Natural killer cell treated with Interleukin-12 subunit alpha and Interleukin-12 subunit beta and Interleukin-15 and Interleukin-18, amount 100 ng/mL, for 72 hours (primary cell): ENCODE measurements around the gene PRR33. TPM values are rescaled to one million over a fixed set of nuclear protein-coding genes. Genes with fewer than 3 reads are reported as not detected.
"Not testable (repeated sequence)": the region's sequence is repeated elsewhere in the genome, so short reads cannot be mapped to it uniquely, and the experiment has no call there.

Source experiments
- ATAC-seq, 2 donors: fragments of 150-1000 bp; cut with Tn5 transposase in 1 of 2; sonication (Bioruptor Pico), chemical (Tn5 transposase) in 1 of 2; 2 replicates each; pipeline ENCODE4 v1.10.0; 2021
- DNase-seq: peaks from one replicate; pipeline ENCODE4 v3.0.0; 2022; ENCODE audit warnings: low spot score
- H3K27ac Mint-ChIP-seq, 2 donors: 1 replicate in 1 of 2; 2 replicates in 1 of 2; pipeline ENCODE4 v1.8.0; 2022; ENCODE audit warnings: mixed read lengths in 2 of 2, mild to moderate bottlenecking in 1 of 2, moderate library complexity in 1 of 2
- H3K27me3 Mint-ChIP-seq, 2 donors: 1 replicate in 1 of 2; 2 replicates in 1 of 2; pipeline ENCODE4 v1.8.0; 2022; ENCODE audit warnings: mixed read lengths in 2 of 2
- H3K36me3 Mint-ChIP-seq: one replicate; pipeline ENCODE4 v1.8.0; 2022; ENCODE audit warnings: mixed read lengths
- H3K4me1 Mint-ChIP-seq, 2 donors: 1 replicate in 1 of 2; 2 replicates in 1 of 2; pipeline ENCODE4 v1.8.0; 2022; ENCODE audit warnings: low read depth in 2 of 2, mixed read lengths in 2 of 2, mild to moderate bottlenecking in 1 of 2
- H3K4me3 Mint-ChIP-seq: one replicate; pipeline ENCODE4 v1.8.0; 2022; ENCODE audit warnings: mixed read lengths
- H3K9me3 Mint-ChIP-seq: 2 replicates; pipeline ENCODE4 v1.8.0; 2022; ENCODE audit warnings: mixed read lengths
- total RNA-seq, 2 donors: library from RNA; stranded (reverse); gene quantifications; one replicate each; pipeline ENCODE4 v1.2.3, GENCODE V29; 2022

The PRR33 gene
- total RNA-seq, 2 donors from 2014 or later = not detected

DNA sequence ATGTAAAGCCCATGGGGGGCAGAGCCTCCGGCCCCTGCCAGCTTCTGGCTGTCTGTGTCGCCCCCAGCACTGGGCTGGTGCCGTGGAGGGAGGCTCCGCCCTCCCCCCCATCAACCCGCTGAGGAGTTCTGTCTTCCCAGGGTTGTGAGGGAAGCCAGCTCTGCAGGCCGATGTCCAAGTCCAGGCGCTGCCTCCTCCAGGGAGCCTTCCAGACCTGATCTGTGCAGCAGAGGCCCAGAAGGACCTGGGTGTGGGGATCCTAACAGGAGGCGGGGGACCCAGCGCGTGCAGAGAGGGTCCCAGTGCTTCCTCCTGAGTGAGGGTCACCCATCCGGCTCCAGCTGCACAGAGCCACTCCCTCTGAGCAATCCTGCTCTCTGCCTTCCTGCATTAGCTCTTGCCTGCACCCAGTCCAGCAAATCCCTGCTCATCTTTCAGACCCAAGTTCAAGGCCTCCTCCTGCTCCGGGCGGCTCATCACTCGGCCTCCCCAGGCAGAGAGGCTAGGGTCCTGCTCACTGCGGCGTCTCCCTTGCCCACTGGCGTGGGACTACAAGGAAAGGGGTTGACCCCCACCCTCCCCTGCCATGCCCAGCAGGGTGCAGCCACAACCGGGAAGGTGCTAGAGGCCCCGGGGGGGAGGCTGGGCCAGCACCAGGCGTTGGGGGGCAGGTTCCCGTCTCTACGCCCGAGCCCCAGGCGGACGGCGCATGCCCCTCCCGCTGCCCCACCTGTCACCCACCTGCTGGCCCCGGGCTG lies 16.4 kb downstream of the PRR33 start:
- no peak for ATAC-seq
- DNase-seq = peak; percentile 38
- H3K36me3 Mint-ChIP-seq = no peaks in the 10 kb centered on the region

DNA sequence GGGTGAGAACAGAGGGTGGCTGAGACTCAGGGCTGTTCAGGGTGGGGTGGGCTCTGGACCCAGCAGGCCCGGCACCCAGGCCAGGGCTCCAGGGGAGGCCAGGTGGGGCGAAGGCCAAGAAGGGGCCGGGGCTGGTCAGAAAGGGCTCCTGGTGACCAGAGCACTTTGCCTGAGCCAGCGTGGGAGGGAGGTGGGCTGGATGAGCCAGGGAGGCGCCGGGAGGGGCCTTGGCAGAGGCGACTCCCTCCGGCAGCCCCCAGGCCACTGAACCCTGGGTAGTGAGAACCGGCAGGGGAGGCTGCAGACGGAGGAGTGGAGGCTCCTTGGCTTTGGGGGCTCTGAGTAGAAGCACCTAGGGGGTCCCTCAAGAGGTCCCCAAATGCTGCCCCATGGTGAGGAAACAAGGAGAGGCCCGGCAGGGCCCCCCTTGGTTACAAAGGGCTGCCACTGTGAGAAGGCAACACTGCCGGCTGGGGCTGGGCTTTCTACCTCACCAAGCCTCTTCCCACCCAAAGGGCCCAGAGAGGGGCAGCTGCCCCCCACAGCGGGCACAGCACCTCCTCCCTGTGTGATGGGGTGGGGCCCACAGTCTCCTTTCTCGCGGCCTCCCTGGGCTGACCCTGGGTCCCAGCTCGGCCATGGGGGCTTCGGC lies 17.1 kb downstream of the PRR33 start:
- H3K36me3 Mint-ChIP-seq, ATAC-seq, H3K4me3 Mint-ChIP-seq, H3K27ac Mint-ChIP-seq, H3K27me3 Mint-ChIP-seq, DNase-seq, H3K9me3 Mint-ChIP-seq: not testable (repeated sequence)
- peaks cover 17 to 39% of the 10 kb centered on the region in 2 donors for H3K4me1 Mint-ChIP-seq

More for the DNA sequence above, 16.4 kb downstream of the PRR33 start:
- peak overlapping the region in 1 of 2 donors; percentile 54 for H3K27ac Mint-ChIP-seq
- no peaks in the 10 kb centered on the region for H3K27me3 Mint-ChIP-seq
- H3K4me1 Mint-ChIP-seq = peaks cover 10 to 35% of the 10 kb centered on the region in 2 donors
- H3K9me3 Mint-ChIP-seq = no peaks in the 10 kb centered on the region
- no peak overlapping the region for H3K4me3 Mint-ChIP-seq

DNA sequence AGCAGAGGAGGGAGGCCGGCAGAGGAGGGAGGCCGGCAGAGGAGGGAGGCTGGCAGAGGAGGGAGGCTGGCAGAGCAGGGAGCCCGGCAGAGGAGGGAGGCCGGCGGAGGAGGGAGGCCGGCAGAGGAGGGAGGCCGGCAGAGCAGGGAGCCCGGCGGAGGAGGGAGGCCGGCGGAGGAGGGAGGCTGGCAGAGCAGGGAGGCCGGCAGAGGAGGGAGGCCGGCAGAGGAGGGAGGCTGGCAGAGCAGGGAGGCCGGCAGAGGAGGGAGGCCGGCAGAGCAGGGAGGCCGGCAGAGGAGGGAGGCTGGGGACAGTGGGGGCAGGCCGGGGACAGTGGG lies 17.9 kb downstream of the PRR33 start:
- H3K27me3 Mint-ChIP-seq, DNase-seq, H3K4me3 Mint-ChIP-seq, H3K9me3 Mint-ChIP-seq, ATAC-seq, H3K36me3 Mint-ChIP-seq: not testable (repeated sequence)
- Mint-ChIP-seq H3K27ac (peak overlapping the region in 1 of 2 donors; percentile 60), H3K4me1 (peaks cover 25 to 47% of the 10 kb centered on the region in 2 donors)

DNA sequence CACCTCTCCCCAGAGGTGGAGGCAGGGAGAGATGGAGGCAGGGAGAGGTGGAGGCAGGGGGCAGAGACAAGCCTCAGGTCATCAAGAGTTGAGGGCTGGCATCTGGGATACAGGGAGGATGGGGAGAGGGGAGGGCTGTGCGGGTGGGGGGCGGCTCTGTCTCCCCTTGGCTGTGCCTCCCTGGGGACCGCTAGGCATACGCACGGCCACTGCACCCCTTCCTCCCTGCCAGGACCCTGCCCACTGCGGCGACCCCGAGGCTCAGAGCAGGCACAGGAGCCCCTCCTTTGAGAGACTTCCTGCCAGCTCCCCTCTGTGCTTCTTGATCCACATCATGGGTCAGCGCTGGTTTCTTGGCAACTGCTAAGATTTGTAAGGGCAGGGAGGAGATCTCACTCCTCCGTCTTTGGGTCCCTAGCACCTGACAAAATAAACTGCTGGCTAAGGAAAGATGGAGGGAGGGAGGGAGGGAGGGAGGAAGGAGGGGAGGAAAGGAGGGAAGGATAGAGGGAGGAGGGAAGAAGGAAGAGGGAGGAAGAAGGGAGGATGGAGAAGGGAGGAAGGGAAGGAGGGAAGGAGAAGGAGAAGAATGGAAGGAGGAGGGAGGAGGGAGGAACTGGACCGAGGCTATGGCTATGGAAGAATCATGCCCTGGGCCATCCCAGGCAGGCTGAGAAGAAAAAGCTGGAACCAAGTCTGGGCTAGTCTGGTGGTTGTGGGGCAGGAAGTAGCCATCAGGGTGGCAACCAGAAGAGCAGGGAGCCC lies 18.5 kb downstream of the PRR33 start:
- H3K4me1 Mint-ChIP-seq = peaks cover 27 to 49% of the 10 kb centered on the region in 2 donors
- DNase-seq (no peak), ATAC-seq (no peak)
- H3K4me3 Mint-ChIP-seq = no peak overlapping the region
- peak overlapping the region in 1 of 2 donors; percentile 60 for H3K27ac Mint-ChIP-seq
- H3K9me3 Mint-ChIP-seq = no peaks in the 10 kb centered on the region
- H3K27me3 Mint-ChIP-seq = no peaks in the 10 kb centered on the region
- no peaks in the 10 kb centered on the region for H3K36me3 Mint-ChIP-seq

DNA sequence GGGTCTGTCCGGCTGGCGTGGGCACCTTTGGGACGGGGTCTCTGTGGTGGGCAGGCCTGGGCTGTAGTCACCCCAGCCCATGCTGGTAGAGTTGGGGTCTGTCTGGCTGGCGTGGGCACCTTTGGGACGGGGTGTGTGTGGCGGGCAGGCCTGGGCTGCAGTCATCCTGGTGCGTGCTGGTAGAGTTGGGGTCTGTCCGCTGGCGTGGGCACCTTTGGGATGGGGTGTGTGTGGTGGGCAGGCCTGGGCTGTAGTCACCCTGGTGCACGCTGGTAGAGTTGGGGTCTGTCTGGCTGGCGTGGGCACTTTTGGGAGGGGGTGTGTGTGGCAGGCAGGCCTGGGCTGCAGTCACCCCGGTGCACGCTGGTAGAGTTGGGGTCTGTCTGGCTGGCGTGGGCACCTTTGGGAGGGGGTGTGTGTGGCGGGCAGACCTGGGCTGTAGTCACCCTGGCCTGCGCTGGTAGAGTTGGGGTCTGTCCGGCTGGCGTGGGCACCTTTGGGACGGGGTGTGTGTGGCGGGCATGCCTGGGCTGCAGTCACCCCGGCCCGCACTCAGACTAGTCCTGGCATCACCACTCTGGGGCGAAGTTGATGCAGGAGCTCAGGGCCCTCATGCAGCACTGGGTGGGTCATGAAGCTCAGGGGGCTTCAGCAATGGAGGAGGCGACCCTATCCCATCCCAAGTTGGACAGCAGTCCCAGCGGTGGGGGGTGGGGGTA lies 19.3 kb downstream of the PRR33 start:
- no peak for ATAC-seq
- no peaks in the 10 kb centered on the region for H3K36me3 Mint-ChIP-seq

DNA sequence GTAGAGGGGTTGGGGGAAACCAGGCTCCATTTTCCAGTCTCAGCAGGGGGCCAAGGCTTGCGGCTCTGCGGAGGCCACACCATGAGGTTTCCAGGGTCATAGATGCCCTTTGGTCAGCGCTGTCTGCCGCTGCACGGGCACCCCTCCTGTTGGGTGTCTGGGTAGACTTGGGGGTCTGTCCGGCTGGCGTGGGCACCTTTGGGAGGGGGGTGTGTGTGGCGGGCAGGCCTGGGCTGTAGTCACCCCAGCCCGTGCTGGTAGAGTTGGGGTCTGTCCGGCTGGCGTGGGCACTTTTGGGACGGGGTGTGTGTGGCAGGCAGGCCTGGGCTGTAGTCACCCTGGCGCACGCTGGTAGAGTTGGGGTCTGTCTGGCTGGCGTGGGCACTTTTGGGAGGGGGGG lies 20.2 kb downstream of the PRR33 start:
- peak overlapping the region in 1 of 2 donors; percentile 62 for H3K27ac Mint-ChIP-seq
- DNase-seq (no peak), ATAC-seq (no peak)
- no peaks in the 10 kb centered on the region for H3K9me3 Mint-ChIP-seq
- no peak overlapping the region for H3K4me3 Mint-ChIP-seq
- H3K4me1 Mint-ChIP-seq = peaks cover 31 to 49% of the 10 kb centered on the region in 2 donors
- no peaks in the 10 kb centered on the region for H3K36me3 Mint-ChIP-seq
- no peaks in the 10 kb centered on the region for H3K27me3 Mint-ChIP-seq

More for the DNA sequence above, 19.3 kb downstream of the PRR33 start:
- H3K4me1 Mint-ChIP-seq = peaks cover 31 to 50% of the 10 kb centered on the region in 2 donors
- no peak for DNase-seq
- H3K27me3 Mint-ChIP-seq = no peaks in the 10 kb centered on the region
- no peaks in the 10 kb centered on the region for H3K9me3 Mint-ChIP-seq
- peak overlapping the region in 1 of 2 donors; percentile 60 for H3K27ac Mint-ChIP-seq
- H3K4me3 Mint-ChIP-seq = no peak overlapping the region

DNA sequence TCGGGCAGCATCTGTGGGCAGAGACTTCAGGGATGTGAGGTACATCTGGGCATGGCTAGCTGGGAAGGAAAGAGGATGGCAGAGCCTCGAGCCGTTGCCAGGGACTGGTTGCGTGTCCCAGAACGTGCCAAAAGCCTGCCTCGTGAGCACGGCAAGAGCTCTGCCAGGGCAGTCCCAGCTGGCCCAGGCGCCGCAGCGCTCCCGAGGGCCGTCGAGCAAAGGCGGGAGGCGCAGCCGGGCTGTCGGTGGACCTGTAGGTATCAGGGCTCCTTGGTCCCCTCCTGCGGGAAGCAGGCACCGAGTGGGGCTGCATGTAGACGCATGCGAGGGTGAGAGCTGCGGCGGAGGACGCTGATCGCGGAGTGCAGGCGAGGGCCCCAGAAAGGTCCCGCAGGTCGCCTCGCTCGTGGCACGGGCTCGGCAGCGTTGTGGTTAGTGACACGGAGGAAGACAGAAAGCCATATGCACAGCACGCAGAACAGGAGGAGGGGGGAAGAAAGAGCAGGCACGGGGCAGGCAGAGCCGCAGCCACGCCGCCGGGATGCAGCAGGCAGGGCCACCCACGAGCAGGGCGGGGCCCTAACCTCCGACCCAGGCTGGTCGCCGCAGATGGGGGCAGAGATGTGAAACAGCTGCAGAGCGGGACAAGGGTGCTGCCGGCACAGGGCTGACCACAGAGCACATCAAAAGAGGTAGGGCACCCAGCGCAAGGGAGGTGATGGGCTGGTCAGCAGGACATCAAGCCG lies 20.8 kb downstream of the PRR33 start:
- Mint-ChIP-seq H3K27ac (peak overlapping the region; percentile 62 to 76), H3K4me3 (peak overlapping the region; percentile 69), H3K36me3 (no peaks in the 10 kb centered on the region), H3K9me3 (no peaks in the 10 kb centered on the region), H3K27me3 (no peaks in the 10 kb centered on the region), H3K4me1 (peaks cover 31 to 47% of the 10 kb centered on the region in 2 donors)
- peak; percentile 78 to 83 for ATAC-seq
- DNase-seq = no peak

DNA sequence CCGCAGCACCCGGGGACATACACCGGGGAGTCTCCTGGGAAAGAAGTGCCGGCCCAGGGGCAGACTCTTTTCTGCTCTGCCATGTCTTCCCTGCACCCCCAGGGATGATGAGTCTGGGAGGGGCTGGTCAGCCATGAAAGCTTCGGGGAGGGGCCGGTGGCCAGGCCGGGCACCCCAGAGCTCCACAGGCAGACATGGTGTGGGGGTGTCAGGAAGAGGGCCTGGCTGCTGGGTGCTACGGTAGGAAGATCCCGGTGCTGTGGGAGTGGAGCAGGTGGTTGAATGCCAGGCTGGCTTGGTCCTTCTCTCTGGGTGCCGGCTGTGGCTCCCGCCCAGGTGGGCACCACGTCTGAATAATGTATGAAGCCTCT lies 21.4 kb downstream of the PRR33 start:
- H3K27me3 Mint-ChIP-seq = no peaks in the 10 kb centered on the region
- H3K4me3 Mint-ChIP-seq = peak overlapping the region; percentile 69
- no peaks in the 10 kb centered on the region for H3K36me3 Mint-ChIP-seq
- H3K9me3 Mint-ChIP-seq = no peaks in the 10 kb centered on the region
- DNase-seq = no peak
- no peak for ATAC-seq
- H3K4me1 Mint-ChIP-seq = peaks cover 35 to 49% of the 10 kb centered on the region in 2 donors
- H3K27ac Mint-ChIP-seq = peak overlapping the region; percentile 62 to 76

DNA sequence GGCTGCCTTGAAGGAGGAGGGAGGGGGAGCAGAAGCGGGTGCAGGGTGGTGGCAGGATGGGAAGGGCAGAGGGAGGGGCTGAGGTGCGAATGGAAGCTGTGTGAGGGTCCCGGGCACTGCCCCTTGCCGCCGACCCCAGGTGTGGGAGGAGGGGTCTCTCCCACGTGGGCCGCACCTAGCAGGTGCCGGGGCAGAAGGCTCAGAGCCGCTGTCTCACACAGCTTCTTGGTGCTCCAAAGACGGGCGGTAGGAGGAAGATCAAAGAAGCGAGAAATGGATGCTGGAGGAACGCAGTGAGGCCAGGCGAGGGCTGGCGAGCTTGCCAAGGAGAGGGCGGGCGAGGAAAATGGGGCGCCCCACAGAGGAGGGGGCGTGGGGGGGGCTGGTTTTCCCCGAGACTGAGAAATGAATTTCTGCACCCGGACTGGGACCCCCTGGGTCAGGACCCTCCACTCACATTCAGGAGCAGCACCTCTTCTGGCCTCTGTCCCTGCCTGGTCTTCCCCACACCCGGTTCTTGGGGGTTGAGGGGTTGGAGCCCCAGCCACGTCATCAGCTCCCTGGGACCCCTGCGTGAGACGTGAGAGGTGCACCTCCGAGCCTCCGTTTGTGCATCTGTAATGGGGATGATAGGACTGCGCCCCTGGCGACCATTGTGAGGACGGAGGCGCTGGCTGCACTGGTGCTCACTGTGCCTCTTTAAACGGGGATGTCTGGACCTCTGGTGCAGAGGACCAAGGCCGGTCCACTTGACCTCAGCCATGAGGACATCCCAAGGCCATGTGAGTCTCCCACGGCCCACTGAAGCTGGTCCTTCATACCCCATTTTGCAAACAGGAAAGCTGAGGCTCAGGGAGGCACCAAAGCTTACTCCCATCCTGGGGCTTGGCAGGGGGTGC lies 22.0 kb downstream of the PRR33 start:
- Mint-ChIP-seq H3K4me3 (peak overlapping the region; percentile 19), H3K4me1 (peaks cover 35 to 47% of the 10 kb centered on the region in 2 donors), H3K27ac (peak overlapping the region; percentile 38 to 76), H3K36me3 (no peaks in the 10 kb centered on the region), H3K27me3 (no peaks in the 10 kb centered on the region), H3K9me3 (no peaks in the 10 kb centered on the region)
- ATAC-seq (no peak), DNase-seq (no peak)

DNA sequence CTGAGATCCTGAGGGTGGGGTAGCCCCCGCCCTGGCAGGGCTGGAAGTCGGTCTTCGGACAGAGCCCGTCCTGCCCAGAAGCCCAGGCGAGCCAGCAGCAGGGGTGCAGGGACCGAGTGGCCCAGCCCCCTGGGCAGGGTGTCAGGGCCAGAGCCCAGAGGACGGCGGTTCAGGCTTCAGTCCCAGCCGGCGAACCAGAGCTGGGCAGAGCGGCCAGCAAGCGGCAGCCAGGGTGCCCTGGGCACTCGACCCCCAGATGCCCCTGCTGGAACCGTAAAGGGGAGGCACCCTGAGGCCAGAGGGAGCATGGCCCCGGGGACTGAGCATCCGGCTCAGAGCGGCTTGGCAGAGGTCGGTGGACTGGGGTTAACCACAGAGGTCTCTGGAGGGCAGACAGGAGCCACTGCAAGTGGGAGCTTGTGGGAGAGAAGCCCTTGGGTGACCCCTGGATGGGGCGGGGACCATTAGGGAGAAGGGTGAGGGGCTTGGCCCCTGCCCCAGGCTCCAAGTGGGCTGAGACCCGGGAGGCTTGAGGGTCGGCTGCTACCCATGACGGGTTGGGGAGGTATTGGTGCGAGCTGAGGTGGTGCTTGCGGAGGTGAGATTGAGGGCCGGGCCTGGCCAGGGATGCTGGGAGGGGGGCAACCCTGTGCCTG lies 22.9 kb downstream of the PRR33 start:
- DNase-seq (no peak), ATAC-seq (no peak)
- Mint-ChIP-seq H3K27me3 (no peaks in the 10 kb centered on the region), H3K4me1 (peaks cover 35 to 50% of the 10 kb centered on the region in 2 donors), H3K27ac (peak overlapping the region in 1 of 2 donors; percentile 38), H3K9me3 (no peaks in the 10 kb centered on the region), H3K4me3 (peak overlapping the region; percentile 19), H3K36me3 (no peaks in the 10 kb centered on the region)

DNA sequence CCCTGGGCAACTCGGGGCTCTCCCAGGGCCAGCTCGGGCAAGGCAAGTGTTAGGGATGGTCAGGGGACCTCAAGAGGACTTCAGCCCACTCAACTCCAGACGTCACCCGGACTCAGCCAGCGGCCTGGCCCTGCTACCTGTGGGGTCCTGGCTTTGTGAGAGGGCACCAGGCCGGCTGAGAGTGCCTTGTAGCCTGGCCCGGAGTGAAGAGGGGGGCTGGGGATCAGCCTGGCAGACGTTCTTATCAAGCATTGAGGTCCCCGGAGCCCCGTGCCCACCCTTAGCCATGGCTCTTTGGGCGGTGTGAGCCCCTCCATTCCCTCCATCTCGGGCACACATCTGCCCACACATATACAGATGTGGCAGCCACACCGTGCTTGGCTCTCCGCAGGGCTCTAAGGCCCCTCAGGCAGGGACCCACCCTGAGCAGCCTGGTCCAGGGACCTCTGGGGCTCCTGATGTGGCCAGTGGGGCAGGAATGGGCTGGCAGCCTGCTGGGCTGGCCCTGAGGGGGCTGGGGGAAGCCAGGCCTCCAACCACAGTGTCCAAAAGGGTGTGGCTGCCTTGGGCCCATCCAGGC lies 23.5 kb downstream of the PRR33 start:
- Mint-ChIP-seq H3K27me3 (no peaks in the 10 kb centered on the region), H3K27ac (no peak overlapping the region), H3K36me3 (no peaks in the 10 kb centered on the region), H3K4me3 (no peak overlapping the region), H3K4me1 (peaks cover 35 to 45% of the 10 kb centered on the region in 2 donors), H3K9me3 (no peaks in the 10 kb centered on the region)
- ATAC-seq (no peak), DNase-seq (no peak)
